GM18517 (cell line): Measurements from ENCODE around the gene CAPN14.

Source experiments
- ATAC-seq: cut with Tn5 transposase; IDR thresholded peaks from one replicate; pipeline ENCODE4 v1.9.1; 2021; ENCODE audit warnings: mild to moderate bottlenecking, moderate library complexity; ENCODE audit not compliant: unreplicated experiment

Gene CAPN14

GRCh38 chr2:31241625-31242270 lies 24.4 kb upstream of the CAPN14 start:
- no peak for ATAC-seq

- ATAC-seq: no peak
Measured at GRCh38 chr2:31240381-31241365, 23.4 kb upstream of the CAPN14 start.

- no peak for ATAC-seq
Measured at GRCh38 chr2:31239593-31240177, 22.4 kb upstream of the CAPN14 start.

- ATAC-seq: no peak
Measured at GRCh38 chr2:31238906-31239592, 21.7 kb upstream of the CAPN14 start.

- no peak for ATAC-seq
Measured at GRCh38 chr2:31238126-31238905, 21.0 kb upstream of the CAPN14 start.

GRCh38 chr2:31237348-31238017 lies 20.2 kb upstream of the CAPN14 start:
- no peak for ATAC-seq

- no peak for ATAC-seq
Measured at GRCh38 chr2:31236433-31237205, 19.3 kb upstream of the CAPN14 start.

GRCh38 chr2:31235504-31235902 lies 18.2 kb upstream of the CAPN14 start:
- ATAC-seq: no peak

GRCh38 chr2:31234683-31235503 lies 17.6 kb upstream of the CAPN14 start:
- no peak for ATAC-seq

- peak; percentile 88 for ATAC-seq
Measured at GRCh38 chr2:31233741-31234682, 16.7 kb upstream of the CAPN14 start, which contains the start of gene EHD3. TSS of gene EHD3 (plus strand) at chr2:31234152. CDS start at chr2:31234622, 470 bp downstream.

- no peak for ATAC-seq
Measured at GRCh38 chr2:31233231-31233630, 15.9 kb upstream of the CAPN14 start.

GRCh38 chr2:31232586-31232985 lies 15.3 kb upstream of the CAPN14 start:
- ATAC-seq: no peak

- ATAC-seq: no peak
Measured at GRCh38 chr2:31231571-31232302, 14.4 kb upstream of the CAPN14 start.

GRCh38 chr2:31230751-31231150 lies 13.4 kb upstream of the CAPN14 start:
- no peak for ATAC-seq

GRCh38 chr2:31228717-31229116 lies 11.4 kb upstream of the CAPN14 start:
- no peak for ATAC-seq

- no peak for ATAC-seq
Measured at GRCh38 chr2:31227711-31228125, 10.4 kb upstream of the CAPN14 start.
